ENCODE data around the gene SLC35F4.

Gene SLC35F4

DNA sequence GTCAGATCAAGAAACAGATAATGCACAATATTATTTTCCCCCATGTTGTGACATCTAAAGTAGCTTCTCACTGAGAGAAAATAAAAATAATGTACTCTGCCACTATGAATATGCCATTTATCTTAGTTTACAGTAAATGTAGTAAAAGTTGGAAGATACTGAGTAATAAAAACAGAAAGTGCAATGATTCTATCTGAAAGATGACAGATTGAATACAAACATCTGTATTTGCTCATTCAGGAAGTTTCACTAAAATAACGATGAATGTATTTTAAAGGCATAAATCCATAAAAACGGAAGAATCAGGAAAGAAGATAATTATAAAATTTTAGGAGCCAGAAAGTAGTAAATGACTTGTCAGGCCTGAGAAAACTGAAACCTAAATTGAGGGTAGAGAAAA, 18.2 kb downstream of the SLC35F4 start:
- no peak for DNase-seq

DNA sequence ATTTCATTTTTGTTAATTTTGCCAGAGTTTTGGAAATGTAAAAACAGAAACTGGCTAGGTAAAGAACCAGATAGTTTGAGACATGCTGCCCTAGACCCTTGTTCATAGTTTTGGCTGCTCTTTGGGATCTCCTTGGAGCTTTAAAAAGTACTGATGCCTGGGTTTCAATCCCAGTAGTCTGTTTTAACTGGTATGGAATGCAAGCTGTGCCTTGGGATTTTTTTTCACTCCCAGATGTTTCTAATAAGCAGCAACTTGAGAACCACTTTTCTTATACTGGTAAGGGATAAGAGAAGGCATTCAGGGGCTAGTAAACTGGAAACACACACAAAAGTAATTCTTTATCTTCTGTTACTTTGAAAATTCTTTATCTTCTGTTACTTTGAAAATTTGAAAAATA, 18.8 kb downstream of the SLC35F4 start:
- DNase-seq: no peak

DNA sequence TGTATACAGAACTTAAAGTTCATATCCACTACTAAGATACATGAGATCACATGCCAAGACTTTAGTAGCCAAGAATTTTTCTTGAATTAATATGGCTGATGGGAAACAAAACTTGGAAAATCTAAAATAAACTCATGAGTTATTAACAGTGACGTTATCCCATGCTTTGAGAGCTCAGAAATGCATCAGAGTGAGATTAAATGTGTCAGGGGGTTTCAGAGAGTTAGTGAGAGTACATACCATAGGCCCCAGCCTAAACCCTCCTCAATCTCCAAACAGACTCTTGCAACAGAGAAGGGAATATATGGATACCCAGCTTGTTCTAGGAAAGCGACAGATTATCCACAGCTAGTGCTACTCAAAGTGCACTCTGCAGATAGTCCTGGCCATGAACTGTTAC, 19.3 kb downstream of the SLC35F4 start:
- no peak for DNase-seq

DNA sequence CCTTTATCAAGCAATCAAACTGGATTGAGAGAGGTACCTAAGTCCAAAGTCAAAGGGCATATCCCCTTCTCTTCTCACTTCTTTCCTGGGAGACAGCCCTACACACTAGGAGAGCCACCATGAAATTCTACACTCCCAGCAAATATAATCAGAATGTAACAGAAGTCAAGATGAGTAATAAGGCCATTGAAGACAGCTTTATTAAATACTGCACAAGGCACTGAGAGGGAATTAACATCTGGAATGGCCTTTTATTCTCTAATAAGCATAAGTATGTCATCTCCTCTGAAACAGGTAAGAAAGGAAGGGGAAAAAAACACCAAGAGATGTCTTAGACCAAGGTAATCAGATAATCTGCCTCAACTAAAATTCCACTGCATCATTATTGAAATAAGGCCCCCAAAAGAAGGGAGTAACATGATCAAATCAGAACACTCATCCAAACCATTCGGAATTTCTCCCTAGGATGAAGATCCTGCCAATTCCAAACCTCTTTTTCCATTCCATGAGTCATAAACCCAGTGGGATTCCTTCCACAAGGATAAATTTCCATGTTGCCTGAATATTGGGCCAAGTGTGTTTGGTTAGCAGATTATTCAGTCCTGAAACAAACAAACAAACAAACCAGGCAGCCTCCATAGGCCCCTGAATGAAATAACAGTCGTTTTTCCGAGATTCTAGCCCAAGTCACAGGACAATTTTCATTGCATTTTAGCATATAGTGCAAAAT, 19.9 kb downstream of the SLC35F4 start:
- DNase-seq: no peak

DNA sequence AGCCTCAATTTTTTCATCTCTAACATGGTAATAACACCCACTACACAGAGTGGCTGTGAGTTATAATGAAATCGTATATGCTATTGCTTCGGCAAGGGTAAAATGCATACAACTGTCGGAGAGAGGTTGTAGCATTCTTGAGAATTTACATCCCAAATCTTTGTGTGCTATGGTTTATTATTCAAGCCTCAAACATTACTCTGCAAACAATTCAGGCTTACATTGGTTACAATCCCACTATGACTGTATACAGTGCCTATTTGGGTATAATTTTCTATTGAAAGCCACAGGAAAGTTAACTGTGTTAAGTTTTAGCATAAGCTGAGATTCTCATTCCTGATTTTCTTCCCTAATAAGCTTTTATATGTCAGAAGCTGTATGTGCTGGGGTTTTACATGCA, 20.6 kb downstream of the SLC35F4 start:
- no peak for DNase-seq

DNA sequence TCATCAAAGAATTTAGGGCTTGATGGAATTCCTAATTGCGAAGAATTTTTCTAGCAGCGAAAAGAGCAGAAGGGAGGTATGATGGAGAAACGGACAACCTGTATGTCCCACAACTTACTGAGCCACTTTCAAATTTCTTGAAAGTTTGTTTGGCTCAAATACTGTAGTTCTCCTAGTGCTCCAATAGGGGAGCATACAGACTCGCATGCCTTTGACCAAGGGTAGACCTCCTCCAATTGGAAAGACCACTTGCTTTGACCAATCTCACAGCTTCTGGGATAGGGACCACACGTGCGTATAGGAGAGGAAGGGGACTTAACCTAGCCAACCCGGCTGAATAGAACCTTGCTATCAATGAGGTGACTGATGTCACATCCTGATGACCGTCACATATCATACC, 28.6 kb downstream of the SLC35F4 start:
- no peak for DNase-seq

DNA sequence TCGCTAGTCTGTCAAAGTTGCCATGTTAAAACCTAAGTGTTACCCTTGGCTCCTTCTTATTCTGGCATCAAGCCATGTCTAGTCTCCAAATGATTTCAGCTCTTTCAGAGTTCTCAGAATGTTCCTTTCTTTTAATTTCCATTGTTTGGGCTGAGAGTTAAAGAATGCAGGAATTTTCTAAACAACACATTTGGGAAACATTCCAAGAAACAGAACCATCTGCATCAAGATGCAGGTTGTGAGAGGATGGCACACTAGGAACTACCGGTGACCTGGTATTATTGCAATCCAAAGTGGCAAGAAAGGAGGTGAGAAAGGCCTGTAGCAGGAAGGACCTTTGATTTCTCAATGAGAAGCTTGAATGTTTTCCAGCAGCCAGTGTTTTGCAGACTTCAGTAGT, 30.1 kb downstream of the SLC35F4 start:
- DNase-seq: no peak

DNA sequence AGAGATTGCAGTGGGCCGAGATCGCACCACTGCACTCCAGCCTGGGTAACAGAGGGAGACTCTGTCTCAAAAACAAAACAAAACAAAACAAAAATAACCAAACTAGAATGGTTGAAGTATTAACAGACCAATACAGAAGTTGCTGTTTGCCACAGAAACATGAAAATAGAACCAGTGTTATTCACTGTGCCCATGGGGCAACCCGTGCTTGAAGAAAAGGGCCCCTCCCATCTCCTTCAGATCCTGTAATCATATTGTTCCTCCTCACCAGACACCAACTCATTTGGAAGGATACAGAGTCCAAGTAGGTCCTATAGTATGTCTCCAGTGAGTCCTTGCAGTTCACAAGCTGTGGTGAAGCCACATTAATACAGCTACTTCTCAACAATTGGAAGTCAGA, 30.9 kb downstream of the SLC35F4 start:
- no peak for DNase-seq

DNA sequence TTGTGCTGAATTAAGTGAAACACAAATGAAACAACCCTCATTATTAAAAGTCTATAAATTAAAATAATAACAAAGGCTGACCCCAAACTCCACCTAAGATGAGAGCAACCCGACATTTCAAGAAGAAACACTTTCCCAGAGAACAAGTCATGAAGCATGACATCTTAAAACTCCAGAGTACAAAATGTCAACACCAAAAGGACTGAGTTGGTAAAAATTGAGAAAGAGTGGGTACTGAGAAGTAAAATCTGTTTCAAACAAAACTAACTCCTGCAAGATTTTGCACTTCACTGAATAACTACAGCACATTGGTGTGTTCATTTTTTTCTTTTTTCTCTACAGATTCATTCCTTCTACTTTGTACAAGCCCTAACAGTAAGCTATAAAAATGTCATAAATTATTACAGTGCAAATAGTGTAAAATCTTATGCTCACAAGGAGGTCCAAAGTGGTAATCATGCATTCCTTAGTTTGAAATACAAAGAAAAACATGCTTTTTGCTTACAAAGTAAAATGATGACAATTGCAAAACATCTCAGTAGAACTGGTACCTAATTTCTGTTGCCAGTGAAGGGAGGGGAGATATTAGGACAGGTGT, 31.8 kb downstream of the SLC35F4 start:
- DNase-seq: no peak

DNA sequence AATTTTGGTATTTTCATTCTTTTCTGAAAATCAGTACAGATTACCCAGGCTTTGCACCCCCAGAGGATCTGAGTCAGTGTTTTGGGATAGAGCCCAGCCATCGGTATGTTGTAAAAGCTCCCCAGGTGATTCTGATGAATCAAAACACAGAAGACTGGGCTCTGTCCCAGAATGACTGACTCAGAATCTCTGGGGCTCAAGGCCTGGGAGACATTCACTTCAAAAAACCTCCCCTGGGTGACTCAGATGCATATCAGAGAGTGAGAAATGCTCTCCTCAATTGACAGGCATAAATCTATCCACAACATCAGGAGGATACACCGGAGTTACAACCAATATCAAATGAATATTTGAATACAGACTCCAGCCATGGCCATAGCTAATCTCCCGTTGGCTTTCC, 32.6 kb downstream of the SLC35F4 start:
- no peak for DNase-seq

DNA sequence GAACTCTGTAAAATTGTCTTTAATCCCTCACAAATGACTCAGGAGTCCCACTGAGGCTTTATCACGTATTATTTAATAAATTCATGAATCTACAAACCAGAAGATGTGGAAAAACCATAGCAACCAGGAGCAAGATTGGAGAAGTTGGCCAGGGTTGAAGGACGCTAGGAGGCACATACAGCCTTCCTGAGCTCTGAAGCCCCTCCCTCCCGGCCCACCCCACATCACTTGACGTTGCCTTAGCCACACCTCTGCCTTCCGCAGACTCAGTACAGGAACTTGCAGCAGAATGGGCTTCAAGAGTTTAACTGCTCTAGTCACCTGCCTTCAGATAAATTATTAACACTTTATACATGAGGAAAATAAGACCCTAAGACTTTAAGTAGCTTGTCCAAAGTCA, 33.9 kb downstream of the SLC35F4 start:
- DNase-seq: no peak

DNA sequence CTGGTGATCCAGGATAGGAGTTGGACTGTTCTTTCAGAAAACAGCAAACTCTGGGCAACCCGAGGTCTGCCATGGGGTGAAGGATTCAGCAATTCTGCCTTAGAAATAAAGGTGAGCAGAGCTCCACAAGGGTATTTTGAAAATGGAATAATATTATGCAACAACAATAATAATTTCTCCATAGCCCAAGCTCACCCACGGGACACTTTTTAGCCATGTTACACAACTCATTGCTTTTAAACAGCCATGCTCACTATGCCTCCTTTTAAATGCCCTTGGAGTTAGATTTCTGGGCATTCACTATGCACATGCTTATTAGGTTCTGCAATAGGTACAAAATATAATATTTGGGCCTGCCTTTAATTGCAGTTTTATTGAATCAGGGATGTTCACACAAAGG, 37.2 kb downstream of the SLC35F4 start:
- DNase-seq: no peak

DNA sequence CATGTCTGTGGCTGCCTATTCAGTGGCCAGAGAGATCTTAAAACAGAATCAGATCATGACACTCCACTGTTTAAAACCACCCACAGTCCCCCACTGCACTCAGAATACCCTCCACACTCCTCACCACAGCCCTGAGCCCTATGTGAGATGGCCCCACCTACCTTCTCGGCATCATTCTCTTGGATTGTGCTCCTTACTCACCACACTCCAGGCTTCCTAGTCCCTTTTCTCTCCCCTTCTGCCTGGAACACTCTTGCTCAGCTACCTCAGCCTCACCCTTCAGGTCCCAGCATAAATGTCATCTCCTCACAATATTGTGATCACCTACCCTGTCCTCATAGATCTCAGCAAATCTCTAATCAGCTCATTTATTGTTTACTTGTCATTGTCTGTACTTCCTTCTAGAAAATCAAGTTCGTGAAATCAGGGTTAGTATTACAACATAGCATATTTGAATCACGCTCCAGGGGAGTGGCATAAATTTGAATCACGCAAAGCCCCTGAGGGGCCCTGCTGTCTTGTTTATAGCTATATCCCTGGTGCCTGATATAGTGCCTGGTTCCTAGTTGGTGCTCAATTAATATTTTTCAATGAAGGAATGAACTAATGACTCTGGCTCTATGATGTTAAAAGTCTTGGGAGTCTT, 42.8 kb downstream of the SLC35F4 start:
- DNase-seq: no peak

DNA sequence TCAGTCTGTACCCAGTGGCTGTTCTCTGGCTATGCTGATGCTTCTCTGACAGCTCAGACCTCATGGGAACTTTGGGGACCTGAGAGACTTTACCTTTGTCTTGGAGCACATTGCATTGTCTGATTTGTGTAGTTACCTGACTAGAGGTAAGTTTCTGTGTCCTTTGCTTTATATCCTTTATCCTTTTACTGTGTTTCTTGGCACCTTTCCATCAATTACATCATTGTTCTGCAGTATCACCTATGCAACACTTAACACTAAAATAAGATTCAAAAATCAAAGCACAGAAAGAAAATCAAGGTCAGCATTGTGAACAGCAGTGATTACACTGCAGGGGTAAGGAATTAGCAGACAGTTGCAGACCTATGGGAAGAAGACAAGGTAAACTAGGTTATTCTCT, 43.8 kb downstream of the SLC35F4 start:
- no peak for DNase-seq

DNA sequence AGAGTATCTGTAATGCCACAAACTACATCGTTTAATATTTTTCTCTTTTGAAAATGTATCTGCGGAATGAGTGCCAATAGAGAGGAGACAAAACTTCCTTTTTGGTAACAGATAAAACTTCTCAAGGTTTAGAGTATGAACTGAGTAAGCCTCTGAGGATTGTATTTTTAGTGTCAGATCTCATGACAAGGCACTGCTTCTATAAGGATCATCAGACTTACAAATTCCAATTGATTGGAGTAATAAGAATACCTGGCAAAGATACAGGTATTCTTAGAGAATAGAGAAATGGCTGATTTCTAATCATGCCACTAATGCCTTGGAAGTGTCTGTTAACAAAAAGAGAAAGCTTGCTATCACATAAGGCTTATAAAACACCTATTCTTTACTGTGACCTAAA, 45.3 kb downstream of the SLC35F4 start:
- no peak for DNase-seq

DNA sequence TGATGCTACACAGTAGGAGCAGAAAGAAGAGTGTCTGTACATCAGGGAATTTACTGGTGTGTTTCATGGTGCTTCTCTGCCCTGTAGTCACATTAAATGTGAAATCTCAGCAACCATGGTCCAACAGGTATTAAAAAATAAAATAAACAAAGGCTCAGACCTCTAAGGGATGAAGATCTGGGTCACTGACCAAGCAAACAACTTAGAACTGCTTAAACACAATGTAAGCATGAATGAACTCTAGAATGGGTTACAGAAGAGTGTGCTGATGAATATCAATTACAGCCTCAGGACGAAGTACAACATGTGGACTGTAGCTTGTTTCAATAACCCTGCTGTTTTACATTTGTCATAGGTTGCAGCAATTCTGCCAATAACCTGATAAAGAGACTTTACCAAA, 47.4 kb downstream of the SLC35F4 start:
- DNase-seq: no peak

DNA sequence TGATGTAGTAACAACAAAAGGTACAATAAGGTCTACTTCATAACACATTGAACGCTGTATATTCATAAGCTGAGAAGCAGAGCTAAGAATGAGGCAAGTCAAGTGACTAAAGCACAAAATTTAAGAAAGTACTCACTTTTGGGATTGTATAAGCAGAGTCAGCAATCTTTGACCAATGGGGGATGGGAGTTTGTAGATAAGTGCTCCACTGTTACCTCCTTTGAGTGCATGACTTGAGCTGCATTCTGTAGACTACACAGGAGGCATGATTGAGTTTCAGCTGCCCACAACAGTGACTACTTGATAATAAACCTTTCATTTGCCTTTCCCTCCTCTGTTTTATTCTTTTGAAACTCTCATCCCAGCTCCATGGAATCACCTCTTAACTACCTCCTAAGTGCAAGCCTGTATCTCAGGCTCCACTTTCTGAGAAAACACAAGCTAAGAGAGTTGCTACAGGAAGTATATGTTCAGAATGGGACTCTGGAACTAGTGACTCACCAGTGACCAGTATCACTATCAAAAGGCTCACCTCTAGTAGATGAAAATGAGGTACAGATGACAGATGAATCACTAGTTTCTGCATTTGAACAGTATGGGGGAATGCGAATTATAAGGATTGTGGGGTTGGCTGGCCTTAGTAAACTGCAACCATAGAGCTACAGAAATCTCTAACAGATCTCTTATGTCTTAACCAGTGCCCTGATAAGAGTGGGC, 49.2 kb downstream of the SLC35F4 start:
- DNase-seq: no peak

DNA sequence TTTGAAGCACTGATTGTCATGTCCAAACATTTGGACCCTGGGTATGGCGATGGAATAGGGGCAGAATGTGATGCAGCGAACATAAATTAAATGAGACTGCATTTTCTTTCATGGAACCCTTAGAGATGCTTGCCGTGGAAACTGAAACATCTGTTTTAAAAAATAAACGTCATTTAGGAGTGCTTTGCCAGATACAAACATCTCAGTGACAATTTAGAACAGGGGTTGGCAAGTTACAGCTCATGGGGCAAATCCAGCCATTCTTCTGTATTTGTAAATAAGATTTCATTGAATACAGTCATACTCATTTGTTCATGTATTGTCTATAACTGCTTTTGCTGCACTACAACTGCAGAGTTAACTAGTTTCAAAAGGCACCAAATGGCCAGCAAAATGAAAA, 51.2 kb downstream of the SLC35F4 start:
- DNase-seq: no peak

DNA sequence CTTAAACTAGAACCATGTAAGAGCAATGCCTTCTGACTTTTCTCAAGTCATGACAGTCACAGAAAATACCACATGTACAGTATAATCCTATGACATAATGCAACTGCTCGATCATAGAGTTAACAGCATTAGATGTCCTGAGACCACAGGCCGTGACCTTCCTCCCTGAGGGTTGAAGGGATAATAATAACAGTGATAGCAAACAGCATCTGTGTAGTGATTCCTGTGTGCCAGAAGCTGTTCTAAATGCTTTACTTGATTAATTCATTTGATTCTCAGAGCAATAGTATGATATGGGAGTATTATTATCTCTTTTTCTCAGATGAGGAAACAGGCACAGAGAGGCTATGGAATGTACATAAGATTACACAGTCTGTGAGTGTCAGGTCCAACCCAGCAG, 53.2 kb downstream of the SLC35F4 start:
- DNase-seq: no peak

DNA sequence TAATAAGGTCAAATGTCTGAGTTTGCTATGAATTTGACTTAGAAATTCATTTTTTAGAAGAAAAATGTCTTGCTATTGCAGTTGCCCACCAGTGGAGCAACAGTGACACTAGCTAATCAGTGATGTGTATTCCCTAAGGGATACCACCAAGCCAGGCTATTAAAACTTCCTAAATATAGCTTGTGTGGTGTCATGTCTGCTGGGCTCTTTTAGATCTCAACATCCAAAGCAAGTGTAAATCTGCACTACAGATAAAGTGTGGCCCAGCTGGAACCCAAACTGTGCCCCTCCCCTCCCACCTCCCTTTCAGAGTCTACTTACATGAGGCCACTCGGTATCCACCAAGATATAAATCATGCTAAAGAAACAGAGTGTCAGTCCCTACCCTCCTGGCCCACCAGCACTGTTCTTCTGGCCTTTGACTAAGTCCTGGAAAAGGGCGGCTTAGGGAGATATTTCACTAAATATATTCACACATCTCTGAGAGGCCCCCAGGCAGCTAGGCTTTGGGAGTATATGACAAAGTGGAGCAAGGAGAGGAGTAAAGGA, 53.8 kb downstream of the SLC35F4 start:
- no peak for DNase-seq

DNA sequence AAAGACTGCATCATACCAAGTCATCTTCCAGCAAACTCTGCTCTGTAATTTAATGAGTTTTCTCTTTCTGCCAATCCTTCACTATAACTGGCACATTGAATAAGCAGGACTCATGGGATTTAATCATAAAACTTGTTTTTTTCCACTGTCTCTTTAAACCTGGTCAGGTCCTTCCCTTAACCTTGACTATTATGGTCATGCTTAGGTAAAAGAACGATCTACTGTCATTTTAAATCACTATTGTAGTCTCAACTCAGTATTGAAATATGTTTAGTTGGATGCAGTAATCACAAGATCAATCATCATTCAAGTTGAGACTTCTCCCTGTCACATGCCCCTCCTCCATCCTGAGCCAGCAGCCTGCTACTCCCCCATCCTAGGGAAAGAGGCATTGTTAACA, 56.1 kb downstream of the SLC35F4 start:
- DNase-seq: no peak

DNA sequence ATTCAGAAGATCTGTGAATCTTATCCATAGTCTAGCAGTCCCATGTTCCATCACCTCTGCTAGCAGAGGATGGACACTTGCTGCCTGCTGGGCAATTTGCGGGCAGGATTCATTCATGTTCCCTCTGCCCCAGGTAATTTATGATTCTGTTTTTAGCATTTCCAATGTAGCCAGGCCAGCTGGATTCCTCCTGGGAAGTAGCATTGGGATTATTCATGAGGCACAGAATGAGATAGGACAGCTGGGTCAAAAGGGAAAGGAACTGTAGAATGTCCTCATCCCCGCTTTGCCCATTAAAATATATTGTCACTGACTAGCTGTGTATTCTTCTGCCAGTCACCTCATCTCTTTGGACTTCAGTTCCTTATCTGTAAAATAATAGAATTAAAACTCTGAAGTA, 68.7 kb downstream of the SLC35F4 start:
- no peak for DNase-seq

DNA sequence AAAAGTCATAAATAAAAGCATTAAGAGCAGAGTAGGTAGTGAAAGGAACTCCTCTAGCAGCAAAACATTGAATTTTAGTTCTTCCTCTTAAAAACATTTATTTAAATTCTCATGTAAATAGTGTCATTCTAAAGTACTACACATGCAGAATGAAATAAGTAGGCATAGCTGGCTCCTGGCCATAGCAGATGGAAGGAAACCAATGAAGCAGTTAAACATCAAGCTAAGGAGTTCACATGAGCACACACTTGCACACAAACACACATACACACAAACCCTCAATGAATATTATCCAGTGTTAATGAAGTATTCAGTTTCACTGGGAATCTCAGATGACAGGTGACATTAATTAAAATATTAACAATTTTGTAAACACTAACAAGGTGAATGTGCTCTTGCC, 69.3 kb downstream of the SLC35F4 start:
- DNase-seq: no peak

DNA sequence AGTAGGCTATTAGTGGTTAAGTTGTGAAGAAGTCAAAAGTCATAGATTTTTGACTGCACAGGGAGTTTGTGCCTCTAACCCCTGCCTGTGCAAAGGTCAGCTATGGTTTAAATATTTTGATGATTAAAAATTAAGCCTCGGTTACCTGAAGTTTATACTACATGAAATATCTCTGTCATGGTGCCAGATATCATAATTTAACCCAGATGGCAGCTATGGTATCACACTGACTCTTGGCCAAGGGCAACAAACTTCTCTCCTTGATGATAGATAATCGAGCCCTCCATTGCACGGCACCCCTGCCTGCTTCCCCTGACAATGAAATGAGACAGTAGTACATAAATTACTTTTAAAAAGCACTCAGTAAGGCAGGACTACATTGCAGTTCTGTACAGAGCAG, 80.8 kb downstream of the SLC35F4 start:
- DNase-seq: no peak
